NB4 (cell line): ENCODE measurements around the gene ABCD1.

Source experiments
- CTCF ChIP-seq: IDR thresholded peaks from one replicate; pipeline ENCODE4 v1.5.1; 2012; ENCODE audit warnings: low read depth, low read length
- MAX ChIP-seq: IDR thresholded peaks from 2 replicates; pipeline ENCODE4 v1.6.1; 2011; ENCODE audit warnings: low read depth, low read length
- POLR2A ChIP-seq: IDR thresholded peaks from 2 replicates; pipeline ENCODE4 v1.6.1; 2011; ENCODE audit warnings: mild to moderate bottlenecking; ENCODE audit not compliant: insufficient read length; ENCODE audit errors: extremely low read depth

- TF ChIP-seq CTCF (no peak), MAX (no peak), POLR2A (no peak)
Measured at GRCh38 chrX:153714256-153714655, 10.4 kb upstream of the ABCD1 start.
